Esophagus muscularis mucosa (tissue), 4 donors: ENCODE measurements around the gene EN1.

Experiments used
- EP300 ChIP-seq: sonication (generic); formaldehyde crosslinking; IDR thresholded peaks from one replicate; pipeline ENCODE4 v1.6.1; 2017; ENCODE audit warnings: antibody characterized with exemption
- POLR2A ChIP-seq: fragments of 450-650 bp; IDR thresholded peaks from one replicate; pipeline ENCODE4 v1.6.1; 2017; ENCODE audit warnings: antibody characterized with exemption, moderate library complexity, mild to moderate bottlenecking, low read depth
- POLR2AphosphoS5 ChIP-seq, 2 donors: sonication (generic); formaldehyde crosslinking; IDR thresholded peaks; one replicate each; pipeline ENCODE4 v1.6.1; 2017; ENCODE audit warnings: antibody characterized with exemption in 2 of 2
- TF ChIP-seq, protein P1 (sequence below), 3 experiments: fragments of 200-600 bp in 2 of 3; fragments of 450-650 bp in 1 of 3; sonication (generic) in 2 of 3; IDR thresholded peaks; one replicate each; pipeline ENCODE4 v1.5.1; 2017 to 2019; ENCODE audit warnings: antibody characterized with exemption in 3 of 3, mild to moderate bottlenecking in 2 of 3, moderate library complexity in 1 of 3

DNA sequence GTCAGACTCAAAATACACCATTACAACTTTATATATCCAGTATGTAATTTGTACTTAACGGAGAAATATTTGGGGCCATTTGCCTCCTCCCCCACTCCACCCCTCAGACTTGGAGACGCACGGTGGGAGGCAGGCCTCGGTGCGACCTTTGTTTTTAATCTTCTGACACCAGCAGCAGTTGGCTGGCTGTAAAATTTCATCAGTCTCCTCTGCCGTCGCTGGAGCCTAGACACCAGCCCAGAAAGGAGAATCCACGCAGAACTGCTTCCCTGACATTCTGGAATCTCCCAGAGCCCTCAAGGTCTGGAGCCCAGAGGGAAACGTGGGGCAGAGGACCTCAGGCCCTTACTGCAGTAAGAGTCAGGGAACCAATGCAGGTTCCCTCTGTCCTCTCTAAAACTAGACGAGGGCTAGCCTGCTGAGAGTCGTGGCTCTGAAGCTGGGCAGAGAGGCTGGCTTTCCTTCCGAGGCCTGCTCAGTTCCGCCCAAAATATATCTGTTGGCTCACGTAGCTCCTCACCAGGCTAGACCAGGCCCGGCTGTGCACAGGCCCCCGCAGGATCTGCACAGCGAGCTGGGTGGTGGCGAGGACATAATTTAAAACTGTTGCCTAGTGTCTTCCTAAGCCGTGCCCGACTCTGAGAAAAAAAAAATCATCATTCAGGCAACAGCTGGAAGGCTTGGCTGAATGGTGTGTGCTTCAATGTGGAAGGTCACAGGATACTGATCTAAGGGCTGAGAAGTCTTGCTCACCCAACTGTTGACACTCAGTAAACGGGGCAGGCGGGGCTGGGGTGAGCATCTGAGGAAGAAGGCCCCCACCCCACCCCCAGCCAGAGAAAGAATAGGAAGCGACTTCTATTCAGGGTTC is 40.4 kb downstream of the EN1 start:
- TF ChIP-seq EP300 (no peak), POLR2AphosphoS5 (IDR thresholded peaks at IDR 0.05) (no peak), POLR2A (no peak)
- TF ChIP-seq, protein P1, sequence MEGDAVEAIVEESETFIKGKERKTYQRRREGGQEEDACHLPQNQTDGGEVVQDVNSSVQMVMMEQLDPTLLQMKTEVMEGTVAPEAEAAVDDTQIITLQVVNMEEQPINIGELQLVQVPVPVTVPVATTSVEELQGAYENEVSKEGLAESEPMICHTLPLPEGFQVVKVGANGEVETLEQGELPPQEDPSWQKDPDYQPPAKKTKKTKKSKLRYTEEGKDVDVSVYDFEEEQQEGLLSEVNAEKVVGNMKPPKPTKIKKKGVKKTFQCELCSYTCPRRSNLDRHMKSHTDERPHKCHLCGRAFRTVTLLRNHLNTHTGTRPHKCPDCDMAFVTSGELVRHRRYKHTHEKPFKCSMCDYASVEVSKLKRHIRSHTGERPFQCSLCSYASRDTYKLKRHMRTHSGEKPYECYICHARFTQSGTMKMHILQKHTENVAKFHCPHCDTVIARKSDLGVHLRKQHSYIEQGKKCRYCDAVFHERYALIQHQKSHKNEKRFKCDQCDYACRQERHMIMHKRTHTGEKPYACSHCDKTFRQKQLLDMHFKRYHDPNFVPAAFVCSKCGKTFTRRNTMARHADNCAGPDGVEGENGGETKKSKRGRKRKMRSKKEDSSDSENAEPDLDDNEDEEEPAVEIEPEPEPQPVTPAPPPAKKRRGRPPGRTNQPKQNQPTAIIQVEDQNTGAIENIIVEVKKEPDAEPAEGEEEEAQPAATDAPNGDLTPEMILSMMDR (IDR thresholded peaks at IDR 0.05) = no peak
